ENCODE data around the gene RFX8.

DNA sequence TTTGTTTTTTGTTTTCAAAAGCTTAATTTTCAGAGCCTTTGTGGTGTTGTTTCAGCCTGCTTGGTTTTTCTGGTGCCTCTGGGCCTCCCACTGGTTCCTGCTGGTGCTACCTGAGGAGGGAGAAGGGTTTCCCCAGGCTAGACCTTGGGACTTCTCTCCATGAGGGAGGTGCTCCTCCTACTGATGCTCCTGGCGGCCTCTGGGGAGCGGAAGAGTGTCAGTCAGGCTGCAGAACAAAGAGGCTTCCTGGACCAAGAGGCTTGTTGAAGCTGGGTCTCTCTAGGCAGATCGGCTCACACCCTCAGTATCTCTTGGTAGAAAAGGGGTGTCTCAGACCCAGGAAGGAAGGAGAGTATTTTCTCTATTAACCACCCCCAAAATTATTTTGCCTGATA, 32.2 kb downstream of the RFX8 start:
- TF ChIP-seq, protein P1, sequence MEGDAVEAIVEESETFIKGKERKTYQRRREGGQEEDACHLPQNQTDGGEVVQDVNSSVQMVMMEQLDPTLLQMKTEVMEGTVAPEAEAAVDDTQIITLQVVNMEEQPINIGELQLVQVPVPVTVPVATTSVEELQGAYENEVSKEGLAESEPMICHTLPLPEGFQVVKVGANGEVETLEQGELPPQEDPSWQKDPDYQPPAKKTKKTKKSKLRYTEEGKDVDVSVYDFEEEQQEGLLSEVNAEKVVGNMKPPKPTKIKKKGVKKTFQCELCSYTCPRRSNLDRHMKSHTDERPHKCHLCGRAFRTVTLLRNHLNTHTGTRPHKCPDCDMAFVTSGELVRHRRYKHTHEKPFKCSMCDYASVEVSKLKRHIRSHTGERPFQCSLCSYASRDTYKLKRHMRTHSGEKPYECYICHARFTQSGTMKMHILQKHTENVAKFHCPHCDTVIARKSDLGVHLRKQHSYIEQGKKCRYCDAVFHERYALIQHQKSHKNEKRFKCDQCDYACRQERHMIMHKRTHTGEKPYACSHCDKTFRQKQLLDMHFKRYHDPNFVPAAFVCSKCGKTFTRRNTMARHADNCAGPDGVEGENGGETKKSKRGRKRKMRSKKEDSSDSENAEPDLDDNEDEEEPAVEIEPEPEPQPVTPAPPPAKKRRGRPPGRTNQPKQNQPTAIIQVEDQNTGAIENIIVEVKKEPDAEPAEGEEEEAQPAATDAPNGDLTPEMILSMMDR (IDR thresholded peaks at IDR 0.05): no peak
- TF ChIP-seq POLR2A (IDR thresholded peaks at IDR 0.05) (no peak), EP300 (IDR thresholded peaks at IDR 0.05) (no peak)

Measured in sigmoid colon (tissue), 4 donors.